K562 (cell line): Measurements from ENCODE around the gene PPP1CB. TPM values are rescaled to one million over a fixed set of nuclear protein-coding genes. Genes with fewer than 3 reads are reported as not detected.

ENCODE experiments used
- ATAC-seq: fragments of 200-7000 bp; cut with Tn5 transposase; 3 replicates; pipeline ENCODE4 v1.9.1; 2020; ENCODE audit warnings: moderate library complexity
- BruUV-seq: library from RNA; stranded (reverse); fragments of 400-500 nt; replicated peaks from 2 replicates; lab custom pipeline; 2021; lab: Mats Ljungman, UMichigan
- CTCF ChIA-PET: fragments of 300-600 bp; formaldehyde crosslinking; extraction: SDS; loops from one replicate; lab custom pipeline; 2021; ENCODE audit warnings: low intra/inter-chr PET ratio; lab: Yijun Ruan, JAX
- POLR2A ChIA-PET: fragments of 300-600, 350-650 bp; sonication (Branson Sonifier 250); formaldehyde crosslinking; extraction: SDS; loops from one replicate; lab custom pipeline; 2021; ENCODE audit warnings: antibody characterized with exemption, inconsistent platforms; lab: Yijun Ruan, JAX
- DNase-seq, 4 experiments: peaks; one replicate each; pipeline versions ENCODE4 v3.0.0 to v3.0.0-alpha.2; 2011 to 2018; ENCODE audit warnings: low spot score in 3 of 4, mixed read lengths in 3 of 4; ENCODE audit errors: extremely low read depth in 1 of 4
- FAIRE-seq: peaks from 2 replicates; lab custom pipeline; 2011; peaks lifted over from hg19 to GRCh38; lab: Jason Lieb, UNC
- H2AFZ ChIP-seq: 2 replicates; pipeline ENCODE4 v1.6.0; 2011; ENCODE audit warnings: low read depth, low read length, control low read depth, inconsistent platforms
- H3K27ac ChIP-seq: fragments of 200-600 bp; 3 replicates; pipeline ENCODE4 v1.8.0; 2011; ENCODE audit warnings: low read depth, mild to moderate bottlenecking, control low read depth, inconsistent platforms, low read length, moderate library complexity, mixed read lengths; ENCODE audit errors: extremely low read depth
- H3K27me3 ChIP-seq, 2 experiments: fragments of 300-600 bp in 1 of 2; 2 replicates in 1 of 2; 3 replicates in 1 of 2; pipeline versions ENCODE4 v1.6.0 to v1.8.0; 2011; ENCODE audit warnings: inconsistent platforms in 2 of 2, low read length in 2 of 2, mild to moderate bottlenecking in 1 of 2, mixed read lengths in 1 of 2, moderate library complexity in 1 of 2; ENCODE audit not compliant: control insufficient read depth in 2 of 2, insufficient read depth in 2 of 2
- H3K36me3 ChIP-seq: fragments of 300-600 bp; 3 replicates; pipeline ENCODE4 v1.8.0; 2011; ENCODE audit warnings: mild to moderate bottlenecking, low read length, inconsistent platforms; ENCODE audit not compliant: control insufficient read depth, insufficient read depth
- H3K4me1 ChIP-seq, 2 experiments: fragments of 200-600 bp in 1 of 2; replicated peaks in 1 of 2; 2 replicates in 1 of 2; 3 replicates in 1 of 2; pipeline versions ENCODE4 v1.5.1 to v1.8.0; 2011; ENCODE audit warnings: inconsistent platforms in 2 of 2, low read length in 2 of 2, mild to moderate bottlenecking in 1 of 2, mixed read lengths in 1 of 2, moderate library complexity in 1 of 2; ENCODE audit not compliant: control insufficient read depth in 2 of 2, insufficient read depth in 2 of 2
- H3K4me2 ChIP-seq: 2 replicates; pipeline ENCODE4 v1.6.1; 2011; ENCODE audit warnings: low read length, control low read depth, inconsistent platforms, mixed read lengths; ENCODE audit not compliant: insufficient read depth
- H3K4me3 ChIP-seq: fragments of 200-600 bp; sonication (generic), shearing (Covaris generic); 2 replicates; pipeline ENCODE4 v1.5.1; 2016; ENCODE audit warnings: control low read depth, inconsistent platforms
- H3K79me2 ChIP-seq: fragments of 200-600 bp; 3 replicates; pipeline ENCODE4 v1.8.0; 2011; ENCODE audit warnings: low read length, inconsistent platforms; ENCODE audit not compliant: control insufficient read depth, insufficient read depth
- H3K9ac ChIP-seq, 2 experiments: 2 replicates each; pipeline versions ENCODE4 v1.6.0 to v1.6.1; 2011; ENCODE audit warnings: low read depth in 2 of 2, low read length in 2 of 2, control low read depth in 1 of 2, inconsistent platforms in 1 of 2, mild to moderate bottlenecking in 1 of 2, mixed read lengths in 1 of 2; ENCODE audit not compliant: insufficient read depth in 1 of 2
- H3K9me1 ChIP-seq: one replicate; pipeline ENCODE4 v1.6.0; 2011; ENCODE audit warnings: inconsistent platforms, mild to moderate bottlenecking, low read length, moderate library complexity; ENCODE audit not compliant: control insufficient read depth, insufficient read depth
- H3K9me3 ChIP-seq: replicated peaks from 2 replicates; pipeline ENCODE4 v1.5.1; 2011; ENCODE audit warnings: low read depth, low read length, inconsistent platforms; ENCODE audit not compliant: control insufficient read depth, insufficient read depth
- H4K20me1 ChIP-seq: replicated peaks from 2 replicates; pipeline ENCODE4 v1.6.1; 2011; ENCODE audit warnings: low read length, inconsistent platforms, mixed read lengths; ENCODE audit not compliant: control insufficient read depth, insufficient read depth
- ATF7 ChIP-seq: fragments of 450-650 bp; IDR thresholded peaks from 2 replicates; pipeline ENCODE4 v1.7.1; 2014; ENCODE audit warnings: mild to moderate bottlenecking, moderate library complexity
- CXXC5 ChIP-seq: fragments of 250-450 bp; sonication (Bioruptor Pico); IDR thresholded peaks from 2 replicates; pipeline ENCODE4 v1.8.0; 2022; ENCODE audit warnings: inconsistent platforms, mild to moderate bottlenecking, moderate library complexity
- ETS1 ChIP-seq: conservative IDR thresholded peaks from 2 replicates; pipeline ENCODE4 v1.6.1; 2011; ENCODE audit warnings: low read depth, mild to moderate bottlenecking, low read length; ENCODE audit not compliant: control insufficient read depth
- GTF3C2 ChIP-seq: IDR thresholded peaks from 3 replicates; pipeline ENCODE4 v1.6.1; 2011; ENCODE audit warnings: borderline replicate concordance, mild to moderate bottlenecking, moderate library complexity; ENCODE audit not compliant: insufficient read length; ENCODE audit errors: extremely low read depth
- HEY1 ChIP-seq: fragments of 250-450 bp; sonication (Bioruptor Pico); IDR thresholded peaks from 2 replicates; pipeline ENCODE4 v1.5.0; 2020; ENCODE audit warnings: mild to moderate bottlenecking, moderate library complexity, borderline replicate concordance
- HMG20A ChIP-seq: fragments of 450-650 bp; formaldehyde crosslinking; conservative IDR thresholded peaks from 2 replicates; pipeline ENCODE4 v1.4.0; 2020; ENCODE audit warnings: mild to moderate bottlenecking, mixed read lengths
- RBM14 ChIP-seq: fragments of 200-400 bp; formaldehyde crosslinking; IDR thresholded peaks from 2 replicates; pipeline ENCODE4 v1.6.1; 2018; ENCODE audit warnings: low read depth, mild to moderate bottlenecking, low read length, moderate library complexity, borderline replicate concordance; ENCODE audit not compliant: insufficient read depth
- SMARCB1 ChIP-seq: IDR thresholded peaks from 2 replicates; pipeline ENCODE4 v1.6.1; 2011; ENCODE audit warnings: improper control_type of control experiment, low read depth; ENCODE audit not compliant: insufficient read length
- TBL1XR1 ChIP-seq, 2 experiments: IDR thresholded peaks; 2 replicates each; pipeline ENCODE4 v1.6.1; 2012; ENCODE audit warnings: improper control_type of control experiment in 2 of 2, low read length in 2 of 2, mild to moderate bottlenecking in 1 of 2
- TEAD4 ChIP-seq, 2 experiments: sonication (generic) in 1 of 2; formaldehyde crosslinking in 1 of 2; IDR thresholded peaks; 2 replicates each; pipeline versions ENCODE4 v1.6.1 to v1.8.0; 2012 to 2022; ENCODE audit warnings: borderline replicate concordance in 1 of 2, inconsistent platforms in 1 of 2, low read length in 1 of 2, mild to moderate bottlenecking in 1 of 2, missing genetic modification reagents in 1 of 2
- TFE3 ChIP-seq: fragments of 450-650 bp; formaldehyde crosslinking; IDR thresholded peaks from 2 replicates; pipeline ENCODE4 v1.4.0; 2020; ENCODE audit warnings: mild to moderate bottlenecking, mixed read lengths
- TGIF2 ChIP-seq: sonication (generic); formaldehyde crosslinking; IDR thresholded peaks from 2 replicates; pipeline ENCODE4 v1.8.1; 2022; ENCODE audit warnings: mild to moderate bottlenecking, missing genetic modification reagents, moderate library complexity
- ZBTB1 ChIP-seq: sonication (generic); formaldehyde crosslinking; IDR thresholded peaks from 2 replicates; pipeline ENCODE4 v1.8.1; 2023; ENCODE audit warnings: missing genetic modification reagents, low read depth, mild to moderate bottlenecking, borderline replicate concordance
- ZNF146 ChIP-seq: IDR thresholded peaks from one replicate; pipeline ENCODE4 v1.6.1; 2018; ENCODE audit warnings: missing compliant biosample characterization; ENCODE audit not compliant: unreplicated experiment
- ZNF384 ChIP-seq: IDR thresholded peaks from 2 replicates; pipeline ENCODE4 v1.6.1; 2012; ENCODE audit warnings: low read depth, low read length, improper control_type of control experiment
- WGBS: fragments of 100-300 bp; shearing (Covaris generic); methylation state at CpG from one replicate; pipeline ENCODE4 v1.1.6; 2016; ENCODE audit warnings: low coverage, mixed read lengths; ENCODE audit not compliant: insufficient coverage; ENCODE audit errors: missing lambda C conversion rate; 5-methylcytosine and 5-hydroxymethylcytosine counted together
- in situ Hi-C: fragments of 300-500 bp; cut with MboI; formaldehyde crosslinking; loops from 4 replicates; pipeline ENCODE4 v1.15.0; 2018; ENCODE audit warnings: inconsistent platforms, mixed read lengths
- intact Hi-C: fragments of 100-400 bp; cut with micrococcal nuclease; formaldehyde crosslinking; loops from 2 replicates; pipeline ENCODE4 v1.14.2; 2022
- polyA plus RNA-seq, 8 experiments: library from polyadenylated mRNA; depleted of rRNA in 4 of 8; stranded (reverse) in 5 of 8; unstranded in 3 of 8; fragments of >200 nt; fragmentation: Nextera tagmentation in 2 of 8; fragmentation: Illumina TruSeq in 1 of 8; extraction: Ambion mirVana in 2 of 8; extraction: Trizol in 1 of 8; gene quantifications; 2 replicates each; pipeline versions ENCODE4 v1.2.1 to v1.2.3, GENCODE V29; 2011 to 2014; ENCODE audit warnings: inconsistent platforms in 1 of 8, missing spikeins in 1 of 8
- total RNA-seq, 7 experiments: library from RNA; depleted of rRNA in 6 of 7; stranded (reverse); fragments of >200 nt in 6 of 7; fragmentation: Illumina TruSeq in 2 of 7; extraction: Trizol in 2 of 7; gene quantifications; 2 replicates each; pipeline versions ENCODE4 v1.2.1 to v1.2.3, GENCODE V29; 2011 to 2021; ENCODE audit warnings: low replicate concordance in 1 of 7

PPP1CB gene
- total and polyA plus RNA-seq, 9 of the 15 experiments (the other 6 are each of a cell fraction or from before 2014, with no cell fraction given), result 25.6 to 118 (median 58.9) TPM

- TF ChIP-seq ZNF384, result no peak
- TF ChIP-seq HMG20A, result no peak
- TF ChIP-seq, all 486 proteins: peak for 0
Observed at GRCh38 chr2:28729698-28730097, 21.9 kb upstream of the PPP1CB start (continued).

GRCh38 chr2:28730641-28731146 lies 20.9 kb upstream of the PPP1CB start:
- Histone ChIP-seq H3K27ac (no peak overlapping the region), H4K20me1 (no peaks in the 10 kb centered on the region), H3K4me3 (no peak overlapping the region), H3K27me3 (no peaks in the 10 kb centered on the region), H3K79me2 (no peaks in the 10 kb centered on the region), H3K9me1 (no peaks in the 10 kb centered on the region), H2AFZ (no peak overlapping the region), H3K9ac (no peak overlapping the region), H3K9me3 (no peaks in the 10 kb centered on the region), H3K36me3 (no peaks in the 10 kb centered on the region), H3K4me1 (no peaks in the 10 kb centered on the region; a peak in 1 of 5 replicates), H3K4me2 (no peak overlapping the region)
- FAIRE-seq (no peak), DNase-seq (no peak), ATAC-seq (no peak)
- POLR2A ChIA-PET, result interaction anchor here (0.6 to 1.0 kb wide), 4 partner anchors 9 to 124 kb away, joined by 3 to 4 read pairs (median 3); partner anchors contain the start of gene PPP1CB
- WGBS, result 22% methylated on average over 4 of the region's 5 CpGs
- BruUV-seq, result no TSS peak
- intact Hi-C loops, result no loop called here
- in situ Hi-C loops, result no loop called here
- CTCF ChIA-PET, result no interaction called here
- TF ChIP-seq ATF7 (no peak), RBM14 (no peak), TFE3 (no peak), ETS1 (no peak), GTF3C2 (no peak), ZNF146 (no peak), TGIF2 (CRISPR knock-in tag) (no peak), TEAD4 (IDR thresholded peaks at IDR 0.05; ENCODE audit: low read length) (no peak), TEAD4 (CRISPR knock-in tag; IDR thresholded peaks at IDR 0.05; ENCODE audit: borderline replicate concordance) (no peak), HEY1 (CRISPR knock-in tag) (no peak), TBL1XR1 (IDR thresholded peaks at IDR 0.05; ENCODE audit: low read length in 2 of 2) (no peak), CXXC5 (no peak), ZBTB1 (no peak), SMARCB1 (no peak)
